CD4-positive, alpha-beta T cell (primary cell): Measurements from ENCODE around the gene NPHP1. TPM values are rescaled to one million over a fixed set of nuclear protein-coding genes. Genes with fewer than 3 reads are reported as not detected.

Source experiments
- ATAC-seq: fragments of 200-7000 bp; cut with Tn5 transposase; one replicate; pipeline ENCODE4 v1.10.0; 2022; ENCODE audit warnings: mild to moderate bottlenecking; ENCODE audit not compliant: poor library complexity
- CTCF ChIA-PET: fragments of 350-600 bp; sonication (Branson Sonifier 250); formaldehyde crosslinking; loops from one replicate; lab custom pipeline; 2021; ENCODE audit warnings: antibody characterized with exemption, inconsistent platforms; lab: Charles Lee
- POLR2A ChIA-PET: fragments of 350-600 bp; sonication (Branson Sonifier 250); formaldehyde crosslinking; loops from one replicate; lab custom pipeline; 2021; ENCODE audit warnings: antibody characterized with exemption, inconsistent platforms; lab: Charles Lee
- DNase-seq, 14 experiments: peaks; one replicate each; pipeline ENCODE4 v3.0.0-alpha.2; 2013 to 2020; ENCODE audit warnings: mixed read lengths in 2 of 14
- H3K27ac ChIP-seq, 2 donors: one replicate each; pipeline versions ENCODE4 v1.5.1 to v1.7.0; 2013; ENCODE audit warnings: low read length in 2 of 2, low read depth in 1 of 2, mild to moderate bottlenecking in 1 of 2
- H3K27me3 ChIP-seq, 2 experiments: 1 replicate in 1 of 2; 2 replicates in 1 of 2; pipeline versions ENCODE4 v1.6.1 to v1.7.0; 2013; ENCODE audit warnings: low read length in 2 of 2, control low read depth in 1 of 2, mild to moderate bottlenecking in 1 of 2, moderate library complexity in 1 of 2; ENCODE audit not compliant: insufficient read depth in 2 of 2, control insufficient read depth in 1 of 2
- H3K36me3 ChIP-seq: one replicate; pipeline ENCODE4 v1.6.1; 2013; ENCODE audit warnings: low read length, control low read depth; ENCODE audit not compliant: insufficient read depth
- H3K4me1 ChIP-seq: one replicate; pipeline ENCODE4 v1.6.1; 2013; ENCODE audit warnings: low read length, control low read depth; ENCODE audit not compliant: insufficient read depth
- H3K4me3 ChIP-seq: one replicate; pipeline ENCODE4 v1.5.1; 2013; ENCODE audit warnings: mild to moderate bottlenecking, low read length, moderate library complexity
- H3K9me3 ChIP-seq, 2 experiments: 1 replicate in 1 of 2; 2 replicates in 1 of 2; pipeline versions ENCODE4 v1.6.1 to v1.7.0; 2013; ENCODE audit warnings: low read length in 2 of 2, mild to moderate bottlenecking in 2 of 2, control low read depth in 1 of 2, moderate library complexity in 1 of 2; ENCODE audit not compliant: control insufficient read depth in 1 of 2, insufficient read depth in 1 of 2
- H3K27ac Mint-ChIP-seq: one replicate; pipeline ENCODE4 v1.8.0; 2020; ENCODE audit warnings: mixed read lengths
- H3K27me3 Mint-ChIP-seq: one replicate; pipeline ENCODE4 v1.8.0; 2021; ENCODE audit warnings: mixed read lengths
- H3K36me3 Mint-ChIP-seq: one replicate; pipeline ENCODE4 v1.8.0; 2021; ENCODE audit warnings: low read depth, mixed read lengths
- H3K4me1 Mint-ChIP-seq: one replicate; pipeline ENCODE4 v1.8.0; 2021; ENCODE audit warnings: low read depth, mixed read lengths
- H3K4me3 Mint-ChIP-seq: one replicate; pipeline ENCODE4 v1.8.0; 2020; ENCODE audit warnings: mild to moderate bottlenecking, mixed read lengths
- H3K9me3 Mint-ChIP-seq: one replicate; pipeline ENCODE4 v1.8.0; 2020; ENCODE audit warnings: mixed read lengths
- CTCF ChIP-seq: fragments of 200-600 bp; IDR thresholded peaks from one replicate; pipeline ENCODE4 v1.8.0; 2022; ENCODE audit warnings: antibody characterized with exemption, mild to moderate bottlenecking
- intact Hi-C, 2 experiments: fragments of 100-400 bp; cut with DNase I in 1 of 2; cut with micrococcal nuclease in 1 of 2; formaldehyde crosslinking; loops; one replicate each; pipeline versions ENCODE4 v1.15.1 to v1.9.0; 2023 to 2025; cut with DNase I, micrococcal nuclease
- total RNA-seq, 174 experiments: library from RNA in 2 of 174; stranded (reverse) in 2 of 174; gene quantifications; one replicate each; pipeline ENCODE4 v1.2.3 and lab custom pipeline; 2021 to 2026

The NPHP1 gene
- total RNA-seq, 2 experiments from 2014 or later = 0.33 to 0.98 TPM

GRCh38 chr2:110146945-110147332 is 57.9 kb downstream of the NPHP1 start:
- no peaks in the 10 kb centered on the region for H3K4me1 Mint-ChIP-seq
- H3K9me3 Mint-ChIP-seq = no peaks in the 10 kb centered on the region
- Histone ChIP-seq H3K4me3 (no peak overlapping the region), H3K27me3 (no peaks in the 10 kb centered on the region), H3K9me3 (no peaks in the 10 kb centered on the region), H3K36me3 (no peaks in the 10 kb centered on the region), H3K27ac (no peak overlapping the region), H3K4me1 (no peaks in the 10 kb centered on the region)
- POLR2A ChIA-PET = no interaction called here
- DNase-seq = no peak
- no peak overlapping the region for H3K27ac Mint-ChIP-seq
- no peak for TF ChIP-seq CTCF
- no peaks in the 10 kb centered on the region for H3K36me3 Mint-ChIP-seq
- no peak for ATAC-seq
- no peaks in the 10 kb centered on the region for H3K27me3 Mint-ChIP-seq
- no peak overlapping the region for H3K4me3 Mint-ChIP-seq
- CTCF ChIA-PET = no interaction called here
- intact Hi-C loops = no loop called here

- POLR2A ChIA-PET = no interaction called here
- Histone ChIP-seq H3K4me1 (no peaks in the 10 kb centered on the region), H3K36me3 (no peaks in the 10 kb centered on the region), H3K9me3 (no peaks in the 10 kb centered on the region), H3K27ac (no peak overlapping the region), H3K4me3 (no peak overlapping the region), H3K27me3 (no peaks in the 10 kb centered on the region)
- DNase-seq = no peak
- H3K27me3 Mint-ChIP-seq = no peaks in the 10 kb centered on the region
- no peak overlapping the region for H3K4me3 Mint-ChIP-seq
- H3K27ac Mint-ChIP-seq = no peak overlapping the region
- no peaks in the 10 kb centered on the region for H3K9me3 Mint-ChIP-seq
- no peaks in the 10 kb centered on the region for H3K4me1 Mint-ChIP-seq
- no peaks in the 10 kb centered on the region for H3K36me3 Mint-ChIP-seq
- CTCF ChIA-PET = no interaction called here
- TF ChIP-seq CTCF = no peak
- no peak for ATAC-seq
- intact Hi-C loops = no loop called here
Measured at GRCh38 chr2:110146183-110146944, 58.4 kb downstream of the NPHP1 start.

GRCh38 chr2:110143982-110144381 is 60.8 kb downstream of the NPHP1 start:
- POLR2A ChIA-PET = no interaction called here
- ATAC-seq (no peak), DNase-seq (no peak)
- H3K27me3 ChIP-seq = no peaks in the 10 kb centered on the region
- no peak overlapping the region for H3K4me3 ChIP-seq
- Mint-ChIP-seq H3K4me1 (no peaks in the 10 kb centered on the region), H3K27ac (no peak overlapping the region), H3K9me3 (no peaks in the 10 kb centered on the region), H3K36me3 (no peaks in the 10 kb centered on the region), H3K4me3 (no peak overlapping the region), H3K27me3 (no peaks in the 10 kb centered on the region)
- no peak for TF ChIP-seq CTCF
- no peak overlapping the region for H3K27ac ChIP-seq
- H3K9me3 ChIP-seq = no peaks in the 10 kb centered on the region
- intact Hi-C loops = no loop called here
- CTCF ChIA-PET = no interaction called here
- H3K4me1 ChIP-seq = no peaks in the 10 kb centered on the region
- H3K36me3 ChIP-seq = no peaks in the 10 kb centered on the region
